GM12878 (cell line): Measurements from ENCODE around the gene ENDOD1. TPM values are rescaled to one million over a fixed set of nuclear protein-coding genes. Genes with fewer than 3 reads are reported as not detected.

ENCODE experiments used
- CEBPZ ChIP-seq: fragments of 150-350 bp; IDR thresholded peaks from 2 replicates; pipeline ENCODE4 v1.6.1; 2016; ENCODE audit warnings: low read depth, low read length
- CREM ChIP-seq: IDR thresholded peaks from 2 replicates; pipeline ENCODE4 v1.6.1; 2014; ENCODE audit warnings: antibody characterized with exemption, low read depth
- IRF4 ChIP-seq: IDR thresholded peaks from 2 replicates; pipeline ENCODE4 v1.6.1; 2011; ENCODE audit warnings: low read depth, low read length
- KLF5 ChIP-seq: fragments of 450-650 bp; IDR thresholded peaks from 2 replicates; pipeline ENCODE4 v1.6.1; 2014; ENCODE audit warnings: mild to moderate bottlenecking; ENCODE audit not compliant: partially characterized antibody
- PBX3 ChIP-seq: IDR thresholded peaks from 2 replicates; pipeline ENCODE4 v1.6.1; 2011; ENCODE audit warnings: mild to moderate bottlenecking, low read depth, low read length, moderate library complexity; ENCODE audit not compliant: insufficient replicate concordance
- PRDM15 ChIP-seq: fragments of 450-650 bp; formaldehyde crosslinking; IDR thresholded peaks from 2 replicates; pipeline ENCODE4 v1.4.0; 2020; ENCODE audit warnings: mild to moderate bottlenecking, moderate library complexity
- RB1 ChIP-seq: fragments of 450-650 bp; formaldehyde crosslinking; IDR thresholded peaks from 2 replicates; pipeline ENCODE4 v1.6.1; 2017; ENCODE audit warnings: mild to moderate bottlenecking, borderline replicate concordance
- RUNX3 ChIP-seq: IDR thresholded peaks from 2 replicates; pipeline ENCODE4 v1.6.1; 2012; ENCODE audit warnings: low read length, inconsistent platforms
- SPI1 ChIP-seq: IDR thresholded peaks from 2 replicates; pipeline ENCODE4 v1.6.1; 2011; ENCODE audit warnings: low read depth, mild to moderate bottlenecking, low read length, moderate library complexity, borderline replicate concordance; ENCODE audit not compliant: insufficient read depth
- TAF1 ChIP-seq: IDR thresholded peaks from 2 replicates; pipeline ENCODE4 v1.6.1; 2011; ENCODE audit warnings: mild to moderate bottlenecking, low read depth, low read length, borderline replicate concordance
- ZBTB4 ChIP-seq: fragments of 450-650 bp; formaldehyde crosslinking; IDR thresholded peaks from 2 replicates; pipeline ENCODE4 v1.4.0; 2022; ENCODE audit warnings: mild to moderate bottlenecking, moderate library complexity
- ZBTB40 ChIP-seq: fragments of 450-650 bp; IDR thresholded peaks from 2 replicates; pipeline ENCODE4 v1.6.1; 2016; ENCODE audit warnings: mild to moderate bottlenecking, moderate library complexity, borderline replicate concordance
- polyA plus RNA-seq, 11 experiments: library from polyadenylated mRNA; depleted of rRNA in 4 of 11; unstranded in 6 of 11; stranded (reverse) in 5 of 11; fragments of >200 nt; fragmentation: Nextera tagmentation in 4 of 11; fragmentation: Illumina TruSeq in 1 of 11; extraction: Ambion mirVana in 4 of 11; extraction: Trizol in 1 of 11; gene quantifications; 1 replicate in 1 of 11; 2 replicates in 10 of 11; pipeline versions ENCODE4 v1.2.1 to v1.2.3, GENCODE V29; 2011 to 2016; ENCODE audit warnings: inconsistent platforms in 2 of 11, missing spikeins in 2 of 11, low read depth in 1 of 11
- total RNA-seq, 4 experiments: library from RNA; depleted of rRNA in 3 of 4; stranded (reverse); fragments of >200 nt in 3 of 4; fragmentation: Illumina TruSeq in 1 of 4; extraction: Trizol in 1 of 4; gene quantifications; 2 replicates each; pipeline versions ENCODE4 v1.2.1 to v1.2.3, GENCODE V29; 2013 to 2021

The ENDOD1 gene
- total and polyA plus RNA-seq, 10 of the 15 experiments (the other 5 are each of a cell fraction or from before 2014, with no cell fraction given) = 6.0 to 30.0 (median 12.1) TPM

- no peak for TF ChIP-seq PRDM15 (CRISPR knock-in tag)
- no peak for TF ChIP-seq IRF4
- no peak for TF ChIP-seq ZBTB4 (CRISPR knock-in tag)
- peak; percentile 75 for TF ChIP-seq SPI1
- no peak for TF ChIP-seq CREM
- TF ChIP-seq TAF1 = no peak
- no peak for TF ChIP-seq RB1
- no peak for TF ChIP-seq ZBTB40
- TF ChIP-seq RUNX3 = no peak
- no peak for TF ChIP-seq CEBPZ
- TF ChIP-seq PBX3 = no peak
- TF ChIP-seq KLF5 = no peak
These were observed 3.9 kb downstream of the ENDOD1 start (continued) for GRCh38 chr11:95093548-95093947.
